ENCODE data around the gene TNFAIP8L1. TPM values are rescaled to one million over a fixed set of nuclear protein-coding genes. Genes with fewer than 3 reads are reported as not detected.

Gene TNFAIP8L1
- total RNA-seq, 1 donor from 2014 or later = 4.2 TPM

- Mint-ChIP-seq H3K9me3 (ENCODE audit: low read depth) (no peaks in the 10 kb centered on the region), H3K36me3 (ENCODE audit: low read depth) (no peaks in the 10 kb centered on the region), H3K27ac (ENCODE audit: unreplicated experiment) (no peak overlapping the region), H3K4me1 (ENCODE audit: low read depth) (peaks cover 8% of the 10 kb centered on the region), H3K27me3 (ENCODE audit: low read depth) (peaks cover 31% of the 10 kb centered on the region), H3K4me3 (ENCODE audit: unreplicated experiment) (no peak overlapping the region)
- DNase-seq (ENCODE audit: low spot score) = no peak
- TF ChIP-seq CTCF (IDR thresholded peaks at IDR 0.05) = no peak
Measured at GRCh38 chr19:4597975-4598671, 41.2 kb upstream of the TNFAIP8L1 start.

GRCh38 chr19:4598712-4599111 is 40.6 kb upstream of the TNFAIP8L1 start:
- Mint-ChIP-seq H3K9me3 (ENCODE audit: low read depth) (no peaks in the 10 kb centered on the region), H3K4me3 (ENCODE audit: unreplicated experiment) (no peak overlapping the region), H3K36me3 (ENCODE audit: low read depth) (no peaks in the 10 kb centered on the region), H3K27ac (ENCODE audit: unreplicated experiment) (no peak overlapping the region), H3K4me1 (ENCODE audit: low read depth) (peaks cover 8% of the 10 kb centered on the region), H3K27me3 (ENCODE audit: low read depth) (peaks cover 31% of the 10 kb centered on the region)
- DNase-seq (ENCODE audit: low spot score) = no peak
- TF ChIP-seq CTCF (IDR thresholded peaks at IDR 0.05) = no peak

- Mint-ChIP-seq H3K27me3 (ENCODE audit: low read depth) (peaks cover 25% of the 10 kb centered on the region), H3K4me3 (ENCODE audit: unreplicated experiment) (no peak overlapping the region), H3K27ac (ENCODE audit: unreplicated experiment) (no peak overlapping the region), H3K4me1 (ENCODE audit: low read depth) (peaks cover 8% of the 10 kb centered on the region), H3K36me3 (ENCODE audit: low read depth) (no peaks in the 10 kb centered on the region), H3K9me3 (ENCODE audit: low read depth) (no peaks in the 10 kb centered on the region)
- DNase-seq (ENCODE audit: low spot score) = no peak
- TF ChIP-seq CTCF (IDR thresholded peaks at IDR 0.05) = no peak
Measured at GRCh38 chr19:4600082-4600481, 39.2 kb upstream of the TNFAIP8L1 start.

GRCh38 chr19:4600893-4601292 is 38.4 kb upstream of the TNFAIP8L1 start:
- Mint-ChIP-seq H3K27ac (ENCODE audit: unreplicated experiment) (no peak overlapping the region), H3K9me3 (ENCODE audit: low read depth) (no peaks in the 10 kb centered on the region), H3K27me3 (ENCODE audit: low read depth) (peaks cover 25% of the 10 kb centered on the region), H3K36me3 (ENCODE audit: low read depth) (no peaks in the 10 kb centered on the region), H3K4me3 (ENCODE audit: unreplicated experiment) (no peak overlapping the region), H3K4me1 (ENCODE audit: low read depth) (peaks cover 8% of the 10 kb centered on the region)
- DNase-seq (ENCODE audit: low spot score) = no peak
- TF ChIP-seq CTCF (IDR thresholded peaks at IDR 0.05) = no peak

GRCh38 chr19:4602173-4602788 is 37.0 kb upstream of the TNFAIP8L1 start:
- Mint-ChIP-seq H3K4me3 (ENCODE audit: unreplicated experiment) (no peak overlapping the region), H3K36me3 (ENCODE audit: low read depth) (no peaks in the 10 kb centered on the region)

More at GRCh38 chr19:4602173-4602788, 37.0 kb upstream of the TNFAIP8L1 start:
- Mint-ChIP-seq H3K27ac (ENCODE audit: unreplicated experiment) (no peak overlapping the region), H3K9me3 (ENCODE audit: low read depth) (no peaks in the 10 kb centered on the region), H3K27me3 (ENCODE audit: low read depth) (peaks cover 22% of the 10 kb centered on the region), H3K4me1 (ENCODE audit: low read depth) (peaks cover 6% of the 10 kb centered on the region)
- DNase-seq (ENCODE audit: low spot score) = no peak
- no peak for TF ChIP-seq CTCF (IDR thresholded peaks at IDR 0.05)

Data from chondrocyte (in vitro differentiated cells).